K562 (cell line): Measurements from ENCODE around the gene PTPRB. TPM values are rescaled to one million over a fixed set of nuclear protein-coding genes. Genes with fewer than 3 reads are reported as not detected.
A peak's percentile ranks its signal among the peaks of the same experiment; 100 is the strongest.

Experiments used
- ATAC-seq: fragments of 200-7000 bp; cut with Tn5 transposase; 3 replicates; pipeline ENCODE4 v1.9.1; 2020; ENCODE audit warnings: moderate library complexity
- BruUV-seq: library from RNA; stranded (reverse); fragments of 400-500 nt; replicated peaks from 2 replicates; lab custom pipeline; 2021; lab: Mats Ljungman, UMichigan
- CTCF ChIA-PET: fragments of 300-600 bp; formaldehyde crosslinking; extraction: SDS; loops from one replicate; lab custom pipeline; 2021; ENCODE audit warnings: low intra/inter-chr PET ratio; lab: Yijun Ruan, JAX
- POLR2A ChIA-PET: fragments of 300-600, 350-650 bp; sonication (Branson Sonifier 250); formaldehyde crosslinking; extraction: SDS; loops from one replicate; lab custom pipeline; 2021; ENCODE audit warnings: antibody characterized with exemption, inconsistent platforms; lab: Yijun Ruan, JAX
- DNase-seq, 4 experiments: peaks; one replicate each; pipeline versions ENCODE4 v3.0.0 to v3.0.0-alpha.2; 2011 to 2018; ENCODE audit warnings: low spot score in 3 of 4, mixed read lengths in 3 of 4; ENCODE audit errors: extremely low read depth in 1 of 4
- FAIRE-seq: peaks from 2 replicates; lab custom pipeline; 2011; peaks lifted over from hg19 to GRCh38; lab: Jason Lieb, UNC
- H2AFZ ChIP-seq: 2 replicates; pipeline ENCODE4 v1.6.0; 2011; ENCODE audit warnings: low read depth, low read length, control low read depth, inconsistent platforms
- H3K27ac ChIP-seq: fragments of 200-600 bp; 3 replicates; pipeline ENCODE4 v1.8.0; 2011; ENCODE audit warnings: low read depth, mild to moderate bottlenecking, control low read depth, inconsistent platforms, low read length, moderate library complexity, mixed read lengths; ENCODE audit errors: extremely low read depth
- H3K27me3 ChIP-seq, 2 experiments: fragments of 300-600 bp in 1 of 2; 2 replicates in 1 of 2; 3 replicates in 1 of 2; pipeline versions ENCODE4 v1.6.0 to v1.8.0; 2011; ENCODE audit warnings: inconsistent platforms in 2 of 2, low read length in 2 of 2, mild to moderate bottlenecking in 1 of 2, mixed read lengths in 1 of 2, moderate library complexity in 1 of 2; ENCODE audit not compliant: control insufficient read depth in 2 of 2, insufficient read depth in 2 of 2
- H3K36me3 ChIP-seq: fragments of 300-600 bp; 3 replicates; pipeline ENCODE4 v1.8.0; 2011; ENCODE audit warnings: mild to moderate bottlenecking, low read length, inconsistent platforms; ENCODE audit not compliant: control insufficient read depth, insufficient read depth
- H3K4me1 ChIP-seq, 2 experiments: fragments of 200-600 bp in 1 of 2; replicated peaks in 1 of 2; 2 replicates in 1 of 2; 3 replicates in 1 of 2; pipeline versions ENCODE4 v1.5.1 to v1.8.0; 2011; ENCODE audit warnings: inconsistent platforms in 2 of 2, low read length in 2 of 2, mild to moderate bottlenecking in 1 of 2, mixed read lengths in 1 of 2, moderate library complexity in 1 of 2; ENCODE audit not compliant: control insufficient read depth in 2 of 2, insufficient read depth in 2 of 2
- H3K4me2 ChIP-seq: 2 replicates; pipeline ENCODE4 v1.6.1; 2011; ENCODE audit warnings: low read length, control low read depth, inconsistent platforms, mixed read lengths; ENCODE audit not compliant: insufficient read depth
- H3K4me3 ChIP-seq: fragments of 200-600 bp; sonication (generic), shearing (Covaris generic); 2 replicates; pipeline ENCODE4 v1.5.1; 2016; ENCODE audit warnings: control low read depth, inconsistent platforms
- H3K79me2 ChIP-seq: fragments of 200-600 bp; 3 replicates; pipeline ENCODE4 v1.8.0; 2011; ENCODE audit warnings: low read length, inconsistent platforms; ENCODE audit not compliant: control insufficient read depth, insufficient read depth
- H3K9ac ChIP-seq, 2 experiments: 2 replicates each; pipeline versions ENCODE4 v1.6.0 to v1.6.1; 2011; ENCODE audit warnings: low read depth in 2 of 2, low read length in 2 of 2, control low read depth in 1 of 2, inconsistent platforms in 1 of 2, mild to moderate bottlenecking in 1 of 2, mixed read lengths in 1 of 2; ENCODE audit not compliant: insufficient read depth in 1 of 2
- H3K9me1 ChIP-seq: one replicate; pipeline ENCODE4 v1.6.0; 2011; ENCODE audit warnings: inconsistent platforms, mild to moderate bottlenecking, low read length, moderate library complexity; ENCODE audit not compliant: control insufficient read depth, insufficient read depth
- H3K9me3 ChIP-seq: replicated peaks from 2 replicates; pipeline ENCODE4 v1.5.1; 2011; ENCODE audit warnings: low read depth, low read length, inconsistent platforms; ENCODE audit not compliant: control insufficient read depth, insufficient read depth
- H4K20me1 ChIP-seq: replicated peaks from 2 replicates; pipeline ENCODE4 v1.6.1; 2011; ENCODE audit warnings: low read length, inconsistent platforms, mixed read lengths; ENCODE audit not compliant: control insufficient read depth, insufficient read depth
- ARHGAP35 ChIP-seq: fragments of 450-650 bp; IDR thresholded peaks from 2 replicates; pipeline ENCODE4 v1.6.1; 2018; ENCODE audit not compliant: partially characterized antibody
- CBFA2T2 ChIP-seq: fragments of 450-650 bp; conservative IDR thresholded peaks from 2 replicates; pipeline ENCODE4 v1.6.1; 2017; ENCODE audit warnings: mild to moderate bottlenecking
- CLOCK ChIP-seq: fragments of 250-450 bp; sonication (Bioruptor Pico); IDR thresholded peaks from 2 replicates; pipeline ENCODE4 v1.4.0; 2020; ENCODE audit warnings: mild to moderate bottlenecking, moderate library complexity, borderline replicate concordance
- DNMT1 ChIP-seq: fragments of 450-650 bp; IDR thresholded peaks from 2 replicates; pipeline ENCODE4 v1.6.1; 2016; ENCODE audit warnings: antibody characterized with exemption, mild to moderate bottlenecking
- FOXP4 ChIP-seq: sonication (generic); formaldehyde crosslinking; IDR thresholded peaks from 2 replicates; pipeline ENCODE4 v1.8.0; 2022; ENCODE audit warnings: mild to moderate bottlenecking, missing genetic modification reagents, borderline replicate concordance
- HMBOX1 ChIP-seq: sonication (generic); IDR thresholded peaks from 2 replicates; pipeline ENCODE4 v1.6.1; 2016
- NCOR1 ChIP-seq: fragments of 450-650 bp; IDR thresholded peaks from 2 replicates; pipeline ENCODE4 v1.6.1; 2016; ENCODE audit warnings: mild to moderate bottlenecking, moderate library complexity
- NFE2 ChIP-seq: IDR thresholded peaks from 2 replicates; pipeline ENCODE4 v1.6.1; 2014; ENCODE audit warnings: antibody characterized with exemption, low read depth
- RCOR1 ChIP-seq, 2 experiments: IDR thresholded peaks; 2 replicates each; pipeline ENCODE4 v1.6.1; 2012; ENCODE audit warnings: low read depth in 2 of 2, low read length in 2 of 2, borderline replicate concordance in 1 of 2, improper control_type of control experiment in 1 of 2
- TCF15 ChIP-seq: fragments of 250-450 bp; sonication (Bioruptor Pico); IDR thresholded peaks from 2 replicates; pipeline ENCODE4 v1.8.0; 2022; ENCODE audit warnings: moderate library complexity, mild to moderate bottlenecking, inconsistent platforms
- TCF3 ChIP-seq: sonication (generic); formaldehyde crosslinking; IDR thresholded peaks from 2 replicates; pipeline ENCODE4 v1.4.0; 2020; ENCODE audit warnings: mild to moderate bottlenecking, missing genetic modification reagents
- ZBED1 ChIP-seq: IDR thresholded peaks from 2 replicates; pipeline ENCODE4 v1.6.1; 2014
- ZNF655 ChIP-seq: fragments of 250-450 bp; sonication (Bioruptor Pico); IDR thresholded peaks from 2 replicates; pipeline ENCODE4 v1.5.0; 2021
- ZNF717 ChIP-seq: fragments of 250-450 bp; sonication (Bioruptor Pico); IDR thresholded peaks from 2 replicates; pipeline ENCODE4 v1.5.0; 2021
- WGBS: fragments of 100-300 bp; shearing (Covaris generic); methylation state at CpG from one replicate; pipeline ENCODE4 v1.1.6; 2016; ENCODE audit warnings: low coverage, mixed read lengths; ENCODE audit not compliant: insufficient coverage; ENCODE audit errors: missing lambda C conversion rate; 5-methylcytosine and 5-hydroxymethylcytosine counted together
- in situ Hi-C: fragments of 300-500 bp; cut with MboI; formaldehyde crosslinking; loops from 4 replicates; pipeline ENCODE4 v1.15.0; 2018; ENCODE audit warnings: inconsistent platforms, mixed read lengths
- intact Hi-C: fragments of 100-400 bp; cut with micrococcal nuclease; formaldehyde crosslinking; loops from 2 replicates; pipeline ENCODE4 v1.14.2; 2022
- polyA plus RNA-seq, 8 experiments: library from polyadenylated mRNA; depleted of rRNA in 4 of 8; stranded (reverse) in 5 of 8; unstranded in 3 of 8; fragments of >200 nt; fragmentation: Nextera tagmentation in 2 of 8; fragmentation: Illumina TruSeq in 1 of 8; extraction: Ambion mirVana in 2 of 8; extraction: Trizol in 1 of 8; gene quantifications; 2 replicates each; pipeline versions ENCODE4 v1.2.1 to v1.2.3, GENCODE V29; 2011 to 2014; ENCODE audit warnings: inconsistent platforms in 1 of 8, missing spikeins in 1 of 8
- total RNA-seq, 7 experiments: library from RNA; depleted of rRNA in 6 of 7; stranded (reverse); fragments of >200 nt in 6 of 7; fragmentation: Illumina TruSeq in 2 of 7; extraction: Trizol in 2 of 7; gene quantifications; 2 replicates each; pipeline versions ENCODE4 v1.2.1 to v1.2.3, GENCODE V29; 2011 to 2021; ENCODE audit warnings: low replicate concordance in 1 of 7

PTPRB gene
- total and polyA plus RNA-seq, 9 of the 15 experiments (the other 6 are each of a cell fraction or from before 2014, with no cell fraction given) = 0.46 to 5.9 (median 3.1) TPM

- FAIRE-seq (peak; percentile 73), DNase-seq (peak in 3 of 4 experiments; percentile 14 to 64 (median 32)), ATAC-seq (peak; percentile 86)
- BruUV-seq = no TSS peak
- Histone ChIP-seq H3K27ac (peak overlapping the region; percentile 19; the same call in 1 of the 3 replicates), H3K4me2 (no peak overlapping the region), H3K9ac (no peak overlapping the region), H3K9me3 (no peaks in the 10 kb centered on the region), H3K9me1 (no peaks in the 10 kb centered on the region), H3K4me1 (peaks cover 0 to 7% of the 10 kb centered on the region in 2 experiments; a peak in 3 of 5 replicates), H3K4me3 (no peak overlapping the region), H3K79me2 (no peaks in the 10 kb centered on the region), H2AFZ (no peak overlapping the region; the same call in 1 of the 2 replicates), H3K36me3 (peaks cover 13% of the 10 kb centered on the region; the same call in 1 of the 3 replicates), H3K27me3 (no peaks in the 10 kb centered on the region), H4K20me1 (no peaks in the 10 kb centered on the region)
- in situ Hi-C loops (no loop called here), intact Hi-C loops (no loop called here)
- WGBS = 30% methylated on average over 5 of the region's 5 CpGs
- ChIA-PET POLR2A (interaction anchor here (0.8 to 1.3 kb wide), 4 partner anchors 13 to 31 kb away, joined by 3 to 5 read pairs (median 4); no protein-coding TSS in a partner anchor), CTCF (interaction anchor here (0.6 kb wide), 1 partner anchor 9 kb away, joined by 5 read pairs; no protein-coding TSS in a partner anchor)
- no peak for TF ChIP-seq ZBED1
- 0 out of 4 replicates have a peak, but pooled peaks of 1 of the 2 experiments have one; percentile 27 for TF ChIP-seq RCOR1 (IDR thresholded peaks at IDR 0.05; ENCODE audit: borderline replicate concordance in 1 of 2, low read depth in 2 of 2, low read length in 2 of 2)
- TF ChIP-seq ARHGAP35 = no peak
- TF ChIP-seq HMBOX1 = peak; percentile 99
- no peak for TF ChIP-seq FOXP4 (CRISPR knock-in tag)
- peak; percentile 38; the same call in 1 of the 2 replicates for TF ChIP-seq NCOR1
- no peak for TF ChIP-seq ZNF655 (CRISPR knock-in tag)
- peak; percentile 39 for TF ChIP-seq CBFA2T2
- TF ChIP-seq TCF3 (CRISPR knock-in tag) = peak; percentile 17; the same call in 1 of the 2 replicates
- no peak for TF ChIP-seq ZNF717 (CRISPR knock-in tag)
- TF ChIP-seq DNMT1 = no peak
- no peak for TF ChIP-seq TCF15 (CRISPR knock-in tag)
- TF ChIP-seq NFE2 = 0 out of 2 replicates have a peak, but pooled peaks have one; percentile 21
- no peak for TF ChIP-seq CLOCK (CRISPR knock-in tag)
Measured at GRCh38 chr12:70619471-70620152, 17.6 kb downstream of the PTPRB start.
